GM21367 (cell line): ENCODE data around the gene EGFR.

Experiments
- ATAC-seq: cut with Tn5 transposase; IDR thresholded peaks from one replicate; pipeline ENCODE4 v1.9.1; 2021; ENCODE audit not compliant: unreplicated experiment

Gene EGFR

GRCh38 chr7:55060636-55061022, 41.8 kb downstream of the EGFR start:
- ATAC-seq = no peak

GRCh38 chr7:55061726-55062499, 43.1 kb downstream of the EGFR start:
- no peak for ATAC-seq

GRCh38 chr7:55063061-55063460, 44.2 kb downstream of the EGFR start:
- no peak for ATAC-seq

- ATAC-seq = no peak
Observed at GRCh38 chr7:55063633-55064032, 44.8 kb downstream of the EGFR start.

- ATAC-seq = no peak
Observed at GRCh38 chr7:55065079-55065478, 46.3 kb downstream of the EGFR start.

GRCh38 chr7:55065511-55066229, 46.9 kb downstream of the EGFR start:
- ATAC-seq = no peak

- ATAC-seq = no peak
Observed at GRCh38 chr7:55066524-55066923, 47.7 kb downstream of the EGFR start.

- no peak for ATAC-seq
Observed at GRCh38 chr7:55066938-55067337, 48.1 kb downstream of the EGFR start.

GRCh38 chr7:55067748-55068147, 48.9 kb downstream of the EGFR start:
- ATAC-seq = no peak

GRCh38 chr7:55069271-55069792, 50.5 kb downstream of the EGFR start:
- ATAC-seq = no peak

GRCh38 chr7:55070271-55070743, 51.5 kb downstream of the EGFR start:
- no peak for ATAC-seq

GRCh38 chr7:55070854-55071253, 52.0 kb downstream of the EGFR start:
- no peak for ATAC-seq

- no peak for ATAC-seq
Observed at GRCh38 chr7:55071411-55072175, 52.8 kb downstream of the EGFR start.

- no peak for ATAC-seq
Observed at GRCh38 chr7:55072251-55072650, 53.4 kb downstream of the EGFR start.

- ATAC-seq = peak; percentile 41
Observed at GRCh38 chr7:55073051-55073511, 54.3 kb downstream of the EGFR start.

GRCh38 chr7:55073976-55074528, 55.2 kb downstream of the EGFR start:
- ATAC-seq = peak; percentile 85

GRCh38 chr7:55075464-55076021, 56.7 kb downstream of the EGFR start:
- no peak for ATAC-seq

GRCh38 chr7:55077561-55078410, 59.0 kb downstream of the EGFR start:
- ATAC-seq = no peak

- no peak for ATAC-seq
Observed at GRCh38 chr7:55078465-55079372, 59.9 kb downstream of the EGFR start.
